ENCODE measurements around the gene IVNS1ABP. TPM values are rescaled to one million over a fixed set of nuclear protein-coding genes. Genes with fewer than 3 reads are reported as not detected.
A peak's percentile ranks its signal among the peaks of the same experiment; 100 is the strongest.

IVNS1ABP gene
- total and polyA plus RNA-seq, 9 donors, result 31.2 to 73.9 (median 54.2) TPM

DNA sequence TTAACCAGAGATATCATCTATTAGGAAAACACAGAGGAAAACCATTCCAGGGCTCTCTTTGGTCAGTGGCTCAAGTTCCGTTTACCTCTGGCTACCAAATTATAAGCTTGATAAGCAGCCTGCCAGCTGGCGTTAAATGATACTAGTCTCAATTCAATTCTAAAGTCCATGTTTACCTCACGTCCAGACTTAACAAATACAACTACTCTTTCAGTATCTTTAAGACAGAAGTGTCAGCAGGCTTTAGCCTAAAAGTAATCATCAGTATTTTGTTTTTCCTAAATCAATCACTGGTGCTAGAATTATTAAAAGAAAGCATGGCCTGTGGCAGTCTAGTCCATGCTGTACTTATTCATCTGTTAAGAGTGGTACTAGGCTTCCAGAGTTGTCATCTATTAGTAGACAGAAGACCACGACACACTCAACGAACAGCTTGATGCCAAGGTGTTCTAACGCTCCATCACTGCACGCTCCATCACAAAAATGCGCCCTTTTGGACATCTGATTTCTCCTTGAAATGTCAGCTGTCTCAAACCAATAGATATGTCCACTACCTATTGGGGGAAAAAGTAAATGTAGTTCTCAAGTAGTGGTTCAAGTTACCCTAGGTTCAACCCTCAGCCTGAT is 1.5 kb downstream of the IVNS1ABP start:
- Histone ChIP-seq H3K27ac (no peak overlapping the region), H3K4me1 (ENCODE audit: insufficient read depth) (peaks cover 4% of the 10 kb centered on the region), H3K9me3 (no peaks in the 10 kb centered on the region), H3K27me3 (no peaks in the 10 kb centered on the region), H3K4me3 (peak overlapping the region; percentile 90), H3K36me3 (no peaks in the 10 kb centered on the region)
- 3 to 7% (median 7%) methylated on average over 8 of the region's 8 CpGs for WGBS, 3 donors
- intact Hi-C loops (cut with DNase I), result loop anchor here in 1 of 4 donors (5.0 to 10.0 kb wide), 2 partner anchors 158 to 561 kb away; partner anchors contain the start of genes EDEM3, SWT1 and TRMT1L
- no peak for TF ChIP-seq POLR2A (IDR thresholded peaks at IDR 0.05)
- TF ChIP-seq, protein P1, sequence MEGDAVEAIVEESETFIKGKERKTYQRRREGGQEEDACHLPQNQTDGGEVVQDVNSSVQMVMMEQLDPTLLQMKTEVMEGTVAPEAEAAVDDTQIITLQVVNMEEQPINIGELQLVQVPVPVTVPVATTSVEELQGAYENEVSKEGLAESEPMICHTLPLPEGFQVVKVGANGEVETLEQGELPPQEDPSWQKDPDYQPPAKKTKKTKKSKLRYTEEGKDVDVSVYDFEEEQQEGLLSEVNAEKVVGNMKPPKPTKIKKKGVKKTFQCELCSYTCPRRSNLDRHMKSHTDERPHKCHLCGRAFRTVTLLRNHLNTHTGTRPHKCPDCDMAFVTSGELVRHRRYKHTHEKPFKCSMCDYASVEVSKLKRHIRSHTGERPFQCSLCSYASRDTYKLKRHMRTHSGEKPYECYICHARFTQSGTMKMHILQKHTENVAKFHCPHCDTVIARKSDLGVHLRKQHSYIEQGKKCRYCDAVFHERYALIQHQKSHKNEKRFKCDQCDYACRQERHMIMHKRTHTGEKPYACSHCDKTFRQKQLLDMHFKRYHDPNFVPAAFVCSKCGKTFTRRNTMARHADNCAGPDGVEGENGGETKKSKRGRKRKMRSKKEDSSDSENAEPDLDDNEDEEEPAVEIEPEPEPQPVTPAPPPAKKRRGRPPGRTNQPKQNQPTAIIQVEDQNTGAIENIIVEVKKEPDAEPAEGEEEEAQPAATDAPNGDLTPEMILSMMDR (IDR thresholded peaks at IDR 0.05), result no peak
- no peak for TF ChIP-seq EP300 (IDR thresholded peaks at IDR 0.05)
- no peak for DNase-seq

DNA sequence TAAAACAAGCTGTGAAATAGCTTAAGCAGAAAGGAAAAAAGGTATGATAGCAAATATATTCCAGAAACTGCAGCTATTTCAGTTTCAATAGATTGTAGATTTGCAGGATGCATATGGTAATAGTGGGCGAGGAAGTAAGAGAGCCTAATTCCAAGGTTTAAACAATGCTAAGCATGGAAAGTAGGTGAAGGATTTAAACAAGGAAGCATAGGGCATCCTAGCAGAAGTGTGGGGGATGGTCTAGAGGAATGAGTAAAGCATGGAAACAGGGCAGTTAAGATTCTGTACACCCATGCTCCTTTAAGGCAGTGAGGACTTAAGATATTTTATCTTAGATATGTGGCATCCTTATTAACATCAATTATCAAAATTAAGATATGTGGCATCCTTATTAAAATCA is 2.6 kb downstream of the IVNS1ABP start:
- Histone ChIP-seq H3K9me3 (no peaks in the 10 kb centered on the region), H3K4me1 (ENCODE audit: insufficient read depth) (peaks cover 6% of the 10 kb centered on the region), H3K27me3 (no peaks in the 10 kb centered on the region), H3K4me3 (no peak overlapping the region), H3K27ac (no peak overlapping the region), H3K36me3 (no peaks in the 10 kb centered on the region)
- intact Hi-C loops (cut with DNase I), result loop anchor here in 1 of 4 donors (10.0 kb wide), 1 partner anchor 560 kb away; the partner anchor contains the start of gene EDEM3
- TF ChIP-seq, protein P1 (IDR thresholded peaks at IDR 0.05), result no peak
- no peak for TF ChIP-seq POLR2A (IDR thresholded peaks at IDR 0.05)
- no peak for TF ChIP-seq EP300 (IDR thresholded peaks at IDR 0.05)
- 16 to 54% (median 23%) methylated on average over 1 of the region's 1 CpG for WGBS, 3 donors
- DNase-seq, result no peak

DNA sequence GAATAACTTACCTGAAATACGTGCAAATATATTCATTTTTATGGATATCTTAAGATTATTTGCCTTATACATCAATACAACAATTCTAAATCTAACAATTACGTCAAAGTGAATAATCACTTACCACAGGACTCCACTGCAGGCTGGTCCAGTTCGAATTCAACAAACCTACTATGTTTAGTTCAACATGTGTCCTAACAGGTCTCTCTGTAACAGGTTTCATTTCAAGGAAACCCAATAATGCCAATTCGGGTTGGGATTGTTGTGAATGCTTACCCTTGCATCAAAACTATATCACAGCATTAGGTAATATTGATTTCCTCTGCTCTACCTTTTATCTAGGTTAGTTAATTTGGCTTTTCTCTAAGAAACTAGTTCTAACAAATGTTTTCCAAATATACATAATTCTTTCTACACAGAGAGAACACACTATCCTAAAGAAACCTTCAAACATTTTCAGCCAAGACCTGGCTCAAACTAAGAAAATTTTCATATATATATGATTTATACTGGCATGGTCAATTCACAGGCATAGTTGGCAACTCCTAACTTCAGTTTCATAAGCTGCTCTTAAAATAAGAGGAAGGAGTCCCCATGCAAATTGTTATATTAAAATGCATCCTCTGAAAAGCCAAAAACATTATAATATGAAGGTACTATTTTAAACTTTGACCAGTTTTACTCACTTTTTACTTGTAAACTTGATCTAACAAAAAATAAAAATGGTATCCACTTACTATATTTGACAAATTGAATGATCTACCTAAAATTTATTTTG is 4.5 kb downstream of the IVNS1ABP start:
- H3K36me3 ChIP-seq, result no peaks in the 10 kb centered on the region
- peaks cover 6% of the 10 kb centered on the region for H3K4me1 ChIP-seq (ENCODE audit: insufficient read depth)
- H3K4me3 ChIP-seq, result no peak overlapping the region
- no peaks in the 10 kb centered on the region for H3K27me3 ChIP-seq
- no peak for DNase-seq
- TF ChIP-seq POLR2A (IDR thresholded peaks at IDR 0.05) (no peak), EP300 (IDR thresholded peaks at IDR 0.05) (no peak)
- TF ChIP-seq, protein P1 (IDR thresholded peaks at IDR 0.05), result no peak
- 68 to 82% (median 73%) methylated on average over 4 of the region's 4 CpGs for WGBS, 3 donors
- no peaks in the 10 kb centered on the region for H3K9me3 ChIP-seq
- H3K27ac ChIP-seq, result no peak overlapping the region
- intact Hi-C loops (cut with DNase I), result loop anchor here in 1 of 4 donors (10.0 kb wide), 1 partner anchor 558 kb away; the partner anchor contains the start of gene EDEM3

DNA sequence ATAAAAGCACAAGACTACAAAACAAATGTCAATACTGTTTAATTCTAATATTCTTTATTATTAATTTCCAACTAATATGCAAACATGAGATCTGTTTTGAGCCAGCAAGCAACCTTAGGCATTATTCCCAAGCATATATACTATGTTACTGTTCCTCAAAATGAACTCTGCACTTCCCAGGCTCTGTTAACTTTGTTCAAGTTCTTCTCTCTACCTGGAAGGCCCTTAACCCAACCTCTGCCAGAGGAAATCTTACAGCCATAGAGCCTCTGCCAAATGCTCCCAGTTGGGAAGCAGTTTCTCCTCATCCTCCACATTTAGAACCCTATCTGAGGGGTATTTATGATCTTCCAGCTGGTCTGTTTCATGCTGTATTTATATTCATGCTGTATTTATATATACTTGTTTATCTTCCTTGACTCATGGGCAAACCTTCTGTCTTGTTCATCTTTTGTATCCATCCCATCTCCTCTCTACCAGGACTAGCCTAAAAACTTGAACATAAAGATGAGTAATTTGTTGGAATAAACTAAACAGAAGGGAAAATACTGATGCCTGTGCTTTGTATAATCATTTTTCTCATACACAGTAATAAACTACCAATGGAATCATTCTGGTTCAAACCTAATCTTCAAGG is 5.3 kb downstream of the IVNS1ABP start:
- TF ChIP-seq EP300 (IDR thresholded peaks at IDR 0.05) (no peak), POLR2A (IDR thresholded peaks at IDR 0.05) (no peak)
- TF ChIP-seq, protein P1 (IDR thresholded peaks at IDR 0.05), result no peak
- DNase-seq, result no peak
- peaks cover 6% of the 10 kb centered on the region for H3K4me1 ChIP-seq (ENCODE audit: insufficient read depth)
- H3K4me3 ChIP-seq, result no peak overlapping the region
- no peaks in the 10 kb centered on the region for H3K36me3 ChIP-seq
- H3K27me3 ChIP-seq, result no peaks in the 10 kb centered on the region
- intact Hi-C loops (cut with DNase I), result loop anchor here in 1 of 4 donors (10.0 kb wide), 1 partner anchor 557 kb away; the partner anchor contains the start of gene EDEM3
- no peak overlapping the region for H3K27ac ChIP-seq
- no peaks in the 10 kb centered on the region for H3K9me3 ChIP-seq
